ENCODE data around the gene INTS6.

The INTS6 gene

DNA sequence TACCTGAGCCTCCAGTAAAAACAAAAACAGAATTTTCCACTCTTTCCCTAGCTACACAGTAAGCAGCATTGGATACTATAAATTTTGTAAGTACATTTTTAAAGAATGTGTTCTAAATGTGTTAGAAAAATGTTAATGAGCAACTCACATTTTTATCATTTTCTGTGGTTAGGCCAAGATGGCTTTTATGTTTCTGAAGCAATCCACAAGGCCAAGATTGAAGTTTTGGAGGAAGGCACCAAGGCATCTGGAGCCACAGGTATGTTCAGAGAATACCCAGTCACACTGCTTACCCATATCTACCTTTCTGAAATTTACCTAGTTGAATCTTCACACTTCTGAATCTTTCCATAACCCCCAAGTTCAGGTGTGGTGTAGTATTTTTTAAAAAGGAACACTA is 91.7 kb downstream of the INTS6 start:
- peaks cover 14% of the 10 kb centered on the region for H3K36me3 ChIP-seq (ENCODE audit: control insufficient read depth, low read length)
- H3K4me1 ChIP-seq (ENCODE audit: control insufficient read depth, low read length) = no peaks in the 10 kb centered on the region
- TF ChIP-seq EZH2phosphoT487 (IDR thresholded peaks at IDR 0.05; ENCODE audit: borderline replicate concordance, low read length) = no peak
- no peak for TF ChIP-seq CTCF (IDR thresholded peaks at IDR 0.05; ENCODE audit: low read depth, low read length, poor library complexity, severe bottlenecking)
- no peak overlapping the region for H3K4me2 ChIP-seq (ENCODE audit: low read length)
- H3K27me3 ChIP-seq (ENCODE audit: control insufficient read depth, low read length) = no peaks in the 10 kb centered on the region
- H3K9me2 ChIP-seq (replicated peaks; ENCODE audit: control insufficient read depth, low read length) = no peaks in the 10 kb centered on the region
- H3F3A ChIP-seq (ENCODE audit: control insufficient read depth, insufficient read depth) = no peaks in the 10 kb centered on the region; the same call in 1 of the 2 replicates
- H3K79me2 ChIP-seq (ENCODE audit: control insufficient read depth, low read length) = no peaks in the 10 kb centered on the region
- no peak overlapping the region for H3K4me3 ChIP-seq (ENCODE audit: low read length)
- no peaks in the 10 kb centered on the region for H4K20me1 ChIP-seq (ENCODE audit: control insufficient read depth, insufficient read depth, low read depth, low read length)
- H3K27ac ChIP-seq (ENCODE audit: low read depth, low read length) = no peak overlapping the region
- no peaks in the 10 kb centered on the region for H3K9me3 ChIP-seq (ENCODE audit: control insufficient read depth, insufficient read depth, low read length)

DNA sequence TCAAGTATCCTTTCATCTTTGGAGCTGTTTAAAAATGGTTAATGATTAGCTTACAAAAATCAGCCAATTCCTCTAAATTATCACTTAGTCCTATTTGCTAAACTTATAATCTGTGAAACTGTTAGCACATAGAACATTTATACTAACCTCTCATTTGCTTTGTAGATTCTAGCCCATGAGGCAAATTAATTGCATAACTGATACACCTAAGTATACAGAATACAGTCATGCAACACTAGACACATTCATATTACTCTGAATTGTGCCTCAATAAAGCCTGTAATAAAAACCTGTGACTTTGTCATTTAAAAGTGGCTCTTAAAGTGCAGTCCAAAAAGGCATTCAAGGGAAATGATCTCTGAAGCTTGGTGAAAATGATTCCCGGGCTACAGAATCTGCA is 92.3 kb downstream of the INTS6 start:
- Histone ChIP-seq H3K4me1 (ENCODE audit: control insufficient read depth, low read length) (no peaks in the 10 kb centered on the region), H3K4me3 (ENCODE audit: low read length) (no peak overlapping the region), H3K9me2 (replicated peaks; ENCODE audit: control insufficient read depth, low read length) (no peaks in the 10 kb centered on the region), H3K9me3 (ENCODE audit: control insufficient read depth, insufficient read depth, low read length) (no peaks in the 10 kb centered on the region), H3K36me3 (ENCODE audit: control insufficient read depth, low read length) (peaks cover 11% of the 10 kb centered on the region), H3K4me2 (ENCODE audit: low read length) (no peak overlapping the region), H3K27me3 (ENCODE audit: control insufficient read depth, low read length) (no peaks in the 10 kb centered on the region), H3K79me2 (ENCODE audit: control insufficient read depth, low read length) (no peaks in the 10 kb centered on the region), H3K27ac (ENCODE audit: low read depth, low read length) (no peak overlapping the region), H4K20me1 (ENCODE audit: control insufficient read depth, insufficient read depth, low read depth, low read length) (no peaks in the 10 kb centered on the region), H3F3A (ENCODE audit: control insufficient read depth, insufficient read depth) (no peaks in the 10 kb centered on the region; the same call in 1 of the 2 replicates)
- TF ChIP-seq EZH2phosphoT487 (IDR thresholded peaks at IDR 0.05; ENCODE audit: borderline replicate concordance, low read length) (no peak), CTCF (IDR thresholded peaks at IDR 0.05; ENCODE audit: low read depth, low read length, poor library complexity, severe bottlenecking) (no peak)

DNA sequence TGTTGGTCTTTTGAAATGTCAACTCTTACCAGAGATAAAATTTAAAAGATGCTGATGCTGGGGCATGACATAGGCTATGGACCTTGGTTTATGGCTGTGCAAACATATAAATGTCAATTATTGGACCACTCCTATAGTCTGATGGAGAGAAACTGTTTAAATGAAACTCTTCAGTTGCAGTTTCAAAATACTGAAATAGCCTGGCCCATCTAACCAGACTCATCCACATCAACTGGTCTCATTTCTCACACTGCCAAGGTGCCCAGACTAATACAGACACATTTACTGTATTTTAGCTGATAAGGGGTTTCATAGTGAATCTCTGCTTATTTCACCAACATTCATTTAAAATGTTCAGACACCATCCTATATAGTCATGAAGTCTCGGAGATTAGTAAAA is 93.5 kb downstream of the INTS6 start:
- no peak overlapping the region for H3K27ac ChIP-seq (ENCODE audit: low read depth, low read length)
- no peak overlapping the region for H3K4me2 ChIP-seq (ENCODE audit: low read length)
- TF ChIP-seq CTCF (IDR thresholded peaks at IDR 0.05; ENCODE audit: low read depth, low read length, poor library complexity, severe bottlenecking) (no peak), EZH2phosphoT487 (IDR thresholded peaks at IDR 0.05; ENCODE audit: borderline replicate concordance, low read length) (no peak)
- no peaks in the 10 kb centered on the region for H3K9me2 ChIP-seq (replicated peaks; ENCODE audit: control insufficient read depth, low read length)
- H3K4me3 ChIP-seq (ENCODE audit: low read length) = no peak overlapping the region
- no peaks in the 10 kb centered on the region for H3F3A ChIP-seq (ENCODE audit: control insufficient read depth, insufficient read depth)
- peaks cover under 1% of the 10 kb centered on the region for H3K36me3 ChIP-seq (ENCODE audit: control insufficient read depth, low read length)
- H3K9me3 ChIP-seq (ENCODE audit: control insufficient read depth, insufficient read depth, low read length) = no peaks in the 10 kb centered on the region
- H3K79me2 ChIP-seq (ENCODE audit: control insufficient read depth, low read length) = no peaks in the 10 kb centered on the region
- no peaks in the 10 kb centered on the region for H4K20me1 ChIP-seq (ENCODE audit: control insufficient read depth, insufficient read depth, low read depth, low read length)
- no peaks in the 10 kb centered on the region for H3K27me3 ChIP-seq (ENCODE audit: control insufficient read depth, low read length)
- no peaks in the 10 kb centered on the region for H3K4me1 ChIP-seq (ENCODE audit: control insufficient read depth, low read length)
